Stimulated activated CD4-positive, alpha-beta T cell treated with anti-CD3 and anti-CD28 coated beads, Interleukin-4, amount 100 ng/mL, for 24 hours (primary cell): Measurements from ENCODE around the gene TSHZ2.

Source experiments
- DNase-seq: peaks from one replicate; pipeline ENCODE4 v3.0.0-alpha.2; 2020

The TSHZ2 gene

DNA sequence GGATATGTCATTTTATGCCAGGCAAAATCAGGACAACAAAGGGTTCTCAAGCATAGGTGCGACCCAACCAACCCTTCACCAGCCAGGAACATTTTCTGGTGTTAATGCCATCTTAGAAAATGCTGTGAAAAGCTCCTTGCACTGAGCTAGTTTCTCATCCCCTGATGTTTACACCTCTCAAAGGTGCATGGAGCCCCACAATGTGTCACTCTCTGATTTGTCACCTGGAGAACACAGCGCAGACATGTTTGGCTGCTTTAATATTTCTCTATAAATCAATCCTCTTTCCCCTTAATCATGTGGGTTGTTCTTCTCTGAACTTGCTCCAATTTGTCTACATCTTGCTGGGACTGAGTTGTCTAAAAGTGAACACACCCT, 244.3 kb downstream of the TSHZ2 start:
- DNase-seq: peak; percentile 25

DNA sequence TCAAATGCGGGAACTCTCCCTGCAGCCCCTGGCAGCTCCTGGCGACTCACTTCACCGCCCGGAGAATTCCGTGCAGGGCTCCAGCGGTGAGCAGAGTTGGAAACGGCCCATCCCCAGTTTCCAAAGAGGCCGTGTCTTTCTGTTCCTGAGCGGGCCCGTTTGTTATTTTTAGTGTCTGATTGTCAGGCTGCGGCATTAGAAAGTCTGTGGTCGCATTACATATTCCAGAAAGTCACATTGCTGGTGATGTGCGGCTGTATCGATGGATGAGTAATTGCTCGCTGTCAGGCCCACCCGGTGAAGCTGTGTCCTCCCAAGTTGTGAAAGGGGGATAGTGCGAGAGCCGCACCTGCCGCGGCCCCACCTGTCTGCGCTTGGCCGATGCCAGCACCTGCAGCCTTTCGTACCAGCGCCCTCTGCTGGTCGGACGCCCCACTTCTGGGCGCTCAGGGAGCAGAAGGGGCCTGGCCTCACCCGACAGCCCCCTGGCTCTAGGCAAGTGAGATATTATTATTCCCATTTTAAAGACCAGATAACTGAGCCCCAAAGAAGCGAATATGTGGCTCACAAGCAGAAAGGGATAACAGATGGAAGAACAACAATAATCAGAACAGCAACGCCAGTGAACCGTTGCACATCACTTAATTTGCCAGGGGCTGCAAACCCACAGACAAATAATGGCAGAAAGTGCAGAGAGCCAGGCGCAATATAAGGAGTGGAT, 244.9 kb downstream of the TSHZ2 start:
- DNase-seq: peak; percentile 88

DNA sequence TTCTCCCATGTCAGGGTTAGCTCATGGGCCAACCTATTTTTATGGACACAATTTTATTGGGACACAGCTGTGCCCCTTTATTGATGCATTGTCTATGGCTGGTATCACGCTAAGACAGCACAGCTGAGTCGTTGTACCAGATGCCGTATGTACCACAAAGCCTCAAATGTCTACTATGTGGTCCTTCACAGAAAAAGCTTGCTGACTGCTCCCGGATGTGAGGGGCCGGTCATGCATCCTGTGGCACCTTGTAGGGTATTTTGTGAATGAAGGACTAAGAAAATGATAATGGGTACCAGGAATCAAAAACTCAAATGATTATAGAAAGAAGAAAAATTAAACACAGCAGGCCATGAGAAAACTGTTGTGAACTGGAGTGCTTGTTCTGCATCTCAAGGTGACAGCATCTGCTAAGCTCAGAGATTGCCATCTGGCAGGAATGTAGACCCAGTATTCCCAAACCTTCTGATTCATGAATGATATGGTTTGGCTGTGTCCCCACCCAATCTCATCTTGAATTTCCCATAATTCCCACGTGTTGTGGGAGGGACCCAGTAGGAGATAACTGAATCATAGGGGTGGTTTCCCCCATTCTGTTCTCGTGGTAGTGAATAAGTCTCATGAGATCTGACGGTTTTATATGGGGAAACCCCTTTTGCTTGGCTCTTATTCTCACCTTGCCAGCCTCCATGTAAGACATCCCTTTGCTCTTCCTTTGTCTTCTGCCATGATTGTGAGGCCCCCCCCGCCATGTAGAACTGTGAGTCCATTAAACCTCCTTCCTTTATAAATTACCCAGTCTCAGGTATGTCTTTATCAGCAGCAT, 248.5 kb downstream of the TSHZ2 start:
- DNase-seq: peak; percentile 30

GRCh38 chr20:53221731-53222130, 249.6 kb downstream of the TSHZ2 start:
- no peak for DNase-seq

- no peak for DNase-seq
These were observed 250.3 kb downstream of the TSHZ2 start for GRCh38 chr20:53222416-53222815.

- no peak for DNase-seq
These were observed 250.8 kb downstream of the TSHZ2 start for GRCh38 chr20:53222932-53223331.

- DNase-seq: no peak
These were observed 251.5 kb downstream of the TSHZ2 start for GRCh38 chr20:53223626-53224172.

DNA sequence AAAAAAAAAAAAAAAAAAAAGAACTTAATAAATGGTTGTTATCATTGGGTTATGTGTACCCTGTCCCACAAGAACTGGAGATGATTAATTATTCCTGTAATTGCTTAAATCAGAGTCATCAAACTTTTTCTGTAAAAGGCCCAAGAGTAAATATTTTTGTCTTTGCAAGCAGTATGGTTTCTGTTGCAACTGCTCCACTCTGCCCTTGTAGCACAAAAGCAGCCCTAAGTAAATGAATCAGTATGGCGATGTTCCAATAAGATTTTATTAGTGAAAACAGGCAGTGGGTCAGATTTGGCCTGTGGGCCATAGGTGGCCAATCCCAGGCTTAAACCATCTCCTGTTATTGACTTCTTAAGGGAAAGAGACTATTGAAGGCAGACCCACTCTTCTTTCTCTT, 252.7 kb downstream of the TSHZ2 start:
- DNase-seq: no peak

- no peak for DNase-seq
These were observed 254.7 kb downstream of the TSHZ2 start for GRCh38 chr20:53226826-53227225.

GRCh38 chr20:53227523-53227922, 255.4 kb downstream of the TSHZ2 start:
- no peak for DNase-seq

- no peak for DNase-seq
These were observed 258.9 kb downstream of the TSHZ2 start for GRCh38 chr20:53231061-53231460.

DNA sequence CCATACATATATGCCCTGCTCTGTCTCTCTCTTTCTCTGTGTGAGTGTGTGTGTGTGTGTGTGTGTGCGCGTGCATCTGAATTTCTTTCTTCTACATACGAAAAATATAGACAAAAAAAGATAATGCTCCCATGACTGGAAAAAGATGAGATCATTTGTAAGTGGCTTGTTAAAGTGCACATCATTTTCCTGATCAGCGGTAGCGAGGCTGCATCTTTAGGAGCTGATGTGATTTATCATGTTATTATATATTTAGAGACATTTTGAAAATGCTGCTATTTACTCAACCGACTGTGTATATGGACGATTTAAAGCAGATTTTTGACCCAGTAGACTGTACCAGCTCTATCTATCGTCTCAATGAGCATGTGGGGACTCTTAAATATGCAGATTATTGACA, 265.3 kb downstream of the TSHZ2 start:
- no peak for DNase-seq

DNA sequence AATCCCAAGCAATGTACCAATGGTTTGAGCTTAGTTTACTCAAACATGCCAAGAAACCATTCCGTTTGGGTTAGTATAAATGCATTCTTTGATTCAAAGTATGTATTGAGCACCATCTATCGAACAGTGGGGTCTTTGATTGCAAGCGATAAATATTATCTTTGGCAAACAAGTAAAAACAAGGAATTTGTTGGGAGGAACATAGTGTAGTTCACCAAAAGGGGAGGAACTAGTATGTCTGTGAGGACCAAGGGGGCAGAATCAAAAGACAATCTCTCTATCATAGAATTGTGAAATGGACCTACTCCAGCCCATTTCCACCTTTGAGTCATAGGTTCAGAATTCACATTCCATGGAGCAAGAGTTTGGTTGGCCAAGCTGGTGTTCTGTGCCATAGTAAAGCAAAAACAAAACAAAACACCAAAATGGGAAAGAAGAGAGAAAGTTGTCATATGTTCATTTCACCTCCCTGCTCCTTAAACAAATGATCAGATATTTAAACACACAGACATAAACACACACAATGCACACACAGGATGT, 266.0 kb downstream of the TSHZ2 start:
- no peak for DNase-seq

DNA sequence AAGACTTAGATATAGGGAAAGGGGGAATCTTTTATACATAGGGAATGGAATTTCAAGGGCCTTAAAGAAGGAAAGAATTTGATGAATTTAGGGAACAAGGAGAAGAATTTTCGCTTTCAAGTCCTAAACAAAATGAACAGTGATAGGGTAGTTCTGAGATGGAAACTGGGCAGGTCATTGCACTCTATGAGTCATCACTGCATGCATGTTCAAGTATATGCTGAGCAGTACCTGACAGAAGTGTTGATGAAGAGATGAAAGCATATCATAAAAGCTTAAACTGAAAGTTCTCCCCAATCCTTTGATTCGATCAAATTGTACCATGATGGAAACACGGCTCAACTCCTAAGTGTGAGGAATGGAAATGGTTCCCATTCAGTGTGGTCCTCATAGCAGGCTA, 271.0 kb downstream of the TSHZ2 start:
- no peak for DNase-seq

GRCh38 chr20:53244711-53245110, 272.6 kb downstream of the TSHZ2 start:
- no peak for DNase-seq

- no peak for DNase-seq
These were observed 273.4 kb downstream of the TSHZ2 start for GRCh38 chr20:53245574-53245973.

- DNase-seq: no peak
These were observed 275.4 kb downstream of the TSHZ2 start for GRCh38 chr20:53247468-53248103.

- DNase-seq: no peak
These were observed 278.3 kb downstream of the TSHZ2 start for GRCh38 chr20:53250456-53250855.

DNA sequence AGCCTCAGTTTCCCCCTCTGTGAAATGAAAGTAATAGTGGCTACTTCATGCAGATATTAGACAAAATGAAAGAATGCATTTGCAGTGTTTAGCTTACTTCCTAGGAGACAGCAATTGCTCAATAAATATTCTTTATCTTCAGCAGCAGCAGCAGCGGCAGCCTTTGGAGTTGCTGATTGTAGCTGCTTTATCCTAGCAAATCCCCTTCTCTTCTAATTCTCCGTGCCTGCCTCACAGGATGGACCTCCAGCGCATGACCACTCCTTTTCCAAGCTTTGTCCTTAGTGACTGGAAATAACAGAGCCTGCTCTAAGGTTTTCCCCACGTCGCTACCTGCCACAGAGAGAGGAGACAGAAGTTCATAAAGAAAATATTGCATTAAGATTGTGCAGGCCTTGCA, 279.8 kb downstream of the TSHZ2 start:
- no peak for DNase-seq

DNA sequence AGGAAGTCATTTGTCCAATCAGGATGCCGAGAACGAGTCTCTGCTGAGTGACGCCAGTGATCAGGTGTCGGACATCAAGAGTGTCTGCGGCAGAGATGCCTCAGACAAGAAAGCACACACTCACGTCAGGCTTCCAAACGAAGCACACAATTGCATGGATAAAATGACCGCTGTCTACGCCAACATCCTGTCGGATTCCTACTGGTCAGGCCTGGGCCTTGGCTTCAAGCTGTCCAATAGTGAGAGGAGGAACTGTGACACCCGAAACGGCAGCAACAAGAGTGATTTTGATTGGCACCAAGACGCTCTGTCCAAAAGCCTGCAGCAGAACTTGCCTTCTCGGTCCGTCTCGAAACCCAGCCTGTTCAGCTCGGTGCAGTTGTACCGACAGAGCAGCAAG, 281.5 kb downstream of the TSHZ2 start:
- no peak for DNase-seq

- peak; percentile 25 for DNase-seq
These were observed 283.0 kb downstream of the TSHZ2 start for GRCh38 chr20:53255102-53255710.

DNA sequence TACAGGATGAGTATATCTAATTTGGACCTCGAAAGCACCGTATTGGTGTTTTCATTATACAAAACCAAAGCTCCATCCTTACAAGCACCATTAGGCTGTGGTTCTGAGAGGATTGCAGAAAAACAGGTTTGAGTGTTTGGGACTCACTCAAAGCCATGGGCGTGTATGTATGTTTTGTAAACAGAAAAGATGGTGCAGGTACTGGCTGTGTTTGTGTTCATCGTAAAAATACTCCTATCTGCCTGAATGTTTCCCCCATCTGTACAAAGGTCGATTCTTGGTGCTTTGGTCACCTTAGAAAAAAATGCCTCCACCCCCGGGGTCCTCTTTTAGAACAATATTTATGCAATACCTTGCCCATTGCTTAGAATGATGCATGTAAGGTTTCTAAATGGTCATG, 286.6 kb downstream of the TSHZ2 start:
- DNase-seq: no peak

DNA sequence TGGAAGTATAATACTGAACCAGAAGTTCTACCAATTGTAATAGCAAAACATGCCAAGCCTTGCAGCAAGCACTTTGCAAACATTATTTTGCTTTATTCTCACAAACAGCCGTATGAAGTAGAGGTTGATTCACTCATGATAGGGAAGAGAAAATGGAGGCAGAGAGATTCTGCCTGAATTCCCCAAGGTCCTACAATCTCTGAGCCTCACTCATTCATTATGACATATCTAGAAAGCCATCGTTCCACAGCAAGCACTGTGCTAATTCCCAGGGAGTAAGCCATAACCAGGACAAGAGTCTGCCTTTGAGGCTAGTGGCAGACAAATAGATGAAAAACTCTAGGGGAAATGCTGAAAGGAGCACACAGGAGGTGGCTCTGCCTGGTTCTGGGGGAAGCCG, 288.0 kb downstream of the TSHZ2 start:
- DNase-seq: no peak
